ENCODE data around the gene DGKA.
"Not testable (repeated sequence)": the region's sequence is repeated elsewhere in the genome, so short reads cannot be mapped to it uniquely, and the experiment has no call there.

DGKA gene

DNA sequence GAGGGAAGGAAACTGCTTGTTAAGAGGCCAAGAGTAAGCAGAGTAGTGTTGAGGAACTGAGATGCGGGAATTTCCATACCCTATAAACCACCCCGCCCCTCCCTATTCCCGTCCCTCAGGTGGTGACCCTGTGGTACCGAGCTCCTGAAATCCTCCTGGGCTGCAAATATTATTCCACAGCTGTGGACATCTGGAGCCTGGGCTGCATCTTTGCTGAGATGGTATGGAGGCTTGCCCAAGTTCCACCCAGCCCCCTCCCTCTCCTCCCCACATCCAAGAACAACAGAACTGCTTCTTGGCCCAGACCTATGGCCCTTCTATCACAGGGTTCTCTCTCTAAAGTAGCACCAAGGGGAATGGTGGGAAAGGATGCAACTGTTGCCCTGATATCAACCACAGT lies 38.4 kb downstream of the DGKA start:
- DNase-seq (ENCODE audit: insufficient read length, low spot score) (no peak), FAIRE-seq (no peak)
- TF ChIP-seq POLR2A (IDR thresholded peaks at IDR 0.05; ENCODE audit: low read depth, low read length): no peak

DNA sequence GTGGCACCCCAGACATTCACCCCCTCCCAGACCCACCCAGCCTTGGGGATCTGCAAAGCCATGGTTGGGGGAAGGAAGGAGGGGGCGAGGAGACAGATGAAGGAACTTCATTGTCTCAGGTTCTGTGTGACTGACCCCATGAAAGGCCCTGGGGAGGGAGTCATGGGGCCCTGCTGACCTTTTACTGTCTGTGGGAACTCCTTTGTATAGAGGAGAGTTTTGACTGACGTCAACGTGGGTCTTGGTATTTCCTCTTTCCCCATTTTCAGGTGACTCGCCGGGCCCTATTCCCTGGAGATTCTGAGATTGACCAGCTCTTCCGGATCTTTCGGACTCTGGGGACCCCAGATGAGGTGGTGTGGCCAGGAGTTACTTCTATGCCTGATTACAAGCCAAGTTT lies 39.8 kb downstream of the DGKA start:
- no peak for DNase-seq (ENCODE audit: insufficient read length, low spot score)
- no peak for FAIRE-seq
- TF ChIP-seq POLR2A (IDR thresholded peaks at IDR 0.05; ENCODE audit: low read depth, low read length): no peak

DNA sequence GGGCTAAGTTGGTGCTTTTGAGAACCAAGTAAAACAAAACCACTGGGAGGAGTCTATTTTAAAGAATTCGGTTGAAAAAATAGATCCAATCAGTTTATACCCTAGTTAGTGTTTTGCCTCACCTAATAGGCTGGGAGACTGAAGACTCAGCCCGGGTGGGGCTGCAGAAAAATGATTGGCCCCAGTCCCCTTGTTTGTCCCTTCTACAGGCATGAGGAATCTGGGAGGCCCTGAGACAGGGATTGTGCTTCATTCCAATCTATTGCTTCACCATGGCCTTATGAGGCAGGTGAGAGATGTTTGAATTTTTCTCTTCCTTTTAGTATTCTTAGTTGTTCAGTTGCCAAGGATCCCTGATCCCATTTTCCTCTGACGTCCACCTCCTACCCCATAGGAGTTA lies 41.1 kb downstream of the DGKA start:
- DNase-seq (ENCODE audit: insufficient read length, low spot score): peak; percentile 53
- peak; percentile 38 for FAIRE-seq
- TF ChIP-seq POLR2A (IDR thresholded peaks at IDR 0.05; ENCODE audit: low read depth, low read length): no peak

DNA sequence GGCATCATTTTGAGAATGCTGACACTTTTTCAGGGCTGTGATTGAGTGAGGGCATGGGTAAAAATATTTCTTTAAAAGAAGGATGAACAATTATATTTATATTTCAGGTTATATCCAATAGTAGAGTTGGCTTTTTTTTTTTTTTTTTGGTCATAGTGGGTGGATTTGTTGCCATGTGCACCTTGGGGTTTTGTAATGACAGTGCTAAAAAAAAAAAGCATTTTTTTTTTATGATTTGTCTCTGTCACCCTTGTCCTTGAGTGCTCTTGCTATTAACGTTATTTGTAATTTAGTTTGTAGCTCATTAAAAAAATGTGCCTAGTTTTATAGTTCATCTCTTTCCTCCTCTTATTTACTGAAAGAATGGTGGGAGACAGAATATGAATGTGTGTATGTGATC lies 41.5 kb downstream of the DGKA start:
- DNase-seq (ENCODE audit: insufficient read length, low spot score) (no peak), FAIRE-seq (no peak)
- no peak for TF ChIP-seq POLR2A (IDR thresholded peaks at IDR 0.05; ENCODE audit: low read depth, low read length)

DNA sequence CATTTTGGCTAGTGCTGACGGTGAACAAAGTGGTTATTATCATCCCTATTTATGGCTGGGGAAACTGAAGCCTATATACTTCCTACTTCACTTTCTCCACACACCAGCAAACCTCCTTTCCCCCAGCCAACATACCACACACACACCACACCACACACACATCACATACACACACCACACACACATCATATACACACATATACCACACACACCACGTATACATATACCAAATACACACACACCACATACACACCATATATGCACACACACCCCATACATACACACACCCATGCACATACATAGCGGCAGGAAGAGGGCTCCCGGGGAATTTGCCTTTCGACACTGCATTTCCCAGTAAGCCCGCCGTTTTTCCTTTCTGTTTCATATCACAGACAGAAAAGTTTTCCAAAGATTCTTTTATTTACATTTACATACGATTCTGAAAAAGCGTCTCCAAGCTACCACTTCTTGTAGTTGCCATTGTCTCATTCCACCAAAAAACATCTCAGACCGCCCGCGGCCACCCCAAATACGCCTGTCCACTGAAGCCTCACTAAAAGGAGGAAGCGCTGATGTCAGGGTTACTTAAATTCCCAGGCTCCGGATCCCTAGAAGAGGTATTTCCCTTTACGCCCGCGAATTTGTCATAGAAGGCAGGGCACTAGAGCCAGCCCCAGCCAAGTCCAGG lies 42.1 kb downstream of the DGKA start:
- no peak for TF ChIP-seq POLR2A (IDR thresholded peaks at IDR 0.05; ENCODE audit: low read depth, low read length)
- peak; percentile 33 for FAIRE-seq
- DNase-seq (ENCODE audit: insufficient read length, low spot score): no peak

DNA sequence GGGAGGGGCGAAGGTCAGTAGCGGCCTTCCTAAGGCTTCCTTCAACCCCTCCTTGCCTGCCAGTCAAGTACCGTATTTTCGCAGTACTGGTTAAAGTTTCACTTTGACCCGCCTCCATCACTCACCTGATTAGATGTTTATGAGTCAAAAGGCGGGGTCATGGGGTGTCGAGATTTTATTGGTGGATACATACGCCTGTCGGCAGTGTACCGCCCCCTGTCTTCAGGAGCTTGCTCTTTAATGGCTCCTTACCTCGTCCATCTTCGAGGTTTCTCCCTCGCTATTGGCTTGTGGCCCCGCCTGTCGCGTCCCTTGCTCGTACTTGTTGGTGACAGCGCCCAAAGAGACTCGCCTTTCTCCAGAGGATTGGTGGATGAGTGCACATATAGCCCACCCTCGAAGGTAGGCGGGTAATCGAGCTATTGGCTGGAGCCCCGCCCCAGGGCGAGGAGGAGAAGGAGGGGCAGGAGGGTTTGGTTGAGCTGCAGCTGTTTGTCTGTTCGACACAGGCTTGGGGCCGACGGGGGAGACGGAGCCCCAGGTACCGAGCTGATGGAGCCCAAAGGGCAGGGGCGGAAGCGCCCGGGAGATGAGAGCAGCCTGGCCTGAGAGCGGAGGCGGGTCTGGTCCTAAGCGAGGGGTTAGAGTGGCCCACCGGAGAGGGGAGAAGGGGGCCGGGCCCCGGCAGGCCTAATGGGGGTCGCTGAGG lies 42.8 kb downstream of the DGKA start, which contains the start of gene RAB5B:
TSS of gene RAB5B (plus strand) at position 480 of the 709 bp plus-strand sequence. CDS start 12,883 bp downstream, outside the sequence.
- TF ChIP-seq POLR2A (IDR thresholded peaks at IDR 0.05; ENCODE audit: low read depth, low read length): peak; percentile 67
- peak; percentile 96 for FAIRE-seq
- DNase-seq (ENCODE audit: insufficient read length, low spot score): peak; percentile 84

DNA sequence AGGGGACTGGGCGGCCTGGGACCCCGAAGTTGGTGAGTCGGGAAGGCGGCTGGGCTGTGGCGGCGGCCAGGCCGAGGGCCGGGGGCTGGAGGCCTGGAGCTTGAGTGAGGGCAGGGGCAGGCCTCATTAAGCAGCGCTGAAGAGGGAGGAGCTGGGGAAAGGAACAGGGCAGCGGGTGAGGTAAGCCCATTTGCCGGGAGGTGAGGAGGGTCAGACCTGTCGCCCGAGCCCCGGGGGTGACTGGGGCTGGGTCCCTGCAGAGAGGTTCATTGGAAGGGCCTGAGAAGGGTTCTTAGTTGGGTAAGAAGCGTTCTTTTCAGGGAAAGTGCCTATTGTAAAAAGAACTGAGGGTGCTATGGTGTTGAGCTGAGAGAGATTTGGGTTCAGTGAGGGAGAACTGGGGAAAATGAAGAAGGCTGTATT lies 43.4 kb downstream of the DGKA start:
- no peak for TF ChIP-seq POLR2A (IDR thresholded peaks at IDR 0.05; ENCODE audit: low read depth, low read length)
- DNase-seq (ENCODE audit: insufficient read length, low spot score): peak; percentile 42
- no peak for FAIRE-seq

DNA sequence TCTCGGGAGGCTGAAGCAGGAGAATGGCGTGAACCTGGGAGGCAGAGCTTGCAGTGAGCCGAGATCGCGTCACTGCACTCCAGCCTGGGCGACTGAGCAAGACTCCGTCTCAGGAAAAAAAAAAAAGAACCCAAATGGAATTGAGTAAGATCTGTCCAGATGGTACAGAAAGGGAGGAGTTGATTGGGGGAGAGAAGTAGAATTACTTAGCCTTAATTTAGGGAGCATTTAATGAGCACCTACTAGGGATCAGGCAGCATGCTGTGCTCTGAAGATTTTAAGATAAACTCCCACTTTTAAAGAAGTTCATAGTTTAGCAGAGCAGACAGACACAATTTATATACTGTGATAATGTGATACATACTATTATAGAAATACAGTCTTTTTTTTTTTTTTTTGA lies 47.4 kb downstream of the DGKA start:
- DNase-seq (ENCODE audit: insufficient read length, low spot score): no peak
- no peak for TF ChIP-seq POLR2A (IDR thresholded peaks at IDR 0.05; ENCODE audit: low read depth, low read length)
- FAIRE-seq: no peak

DNA sequence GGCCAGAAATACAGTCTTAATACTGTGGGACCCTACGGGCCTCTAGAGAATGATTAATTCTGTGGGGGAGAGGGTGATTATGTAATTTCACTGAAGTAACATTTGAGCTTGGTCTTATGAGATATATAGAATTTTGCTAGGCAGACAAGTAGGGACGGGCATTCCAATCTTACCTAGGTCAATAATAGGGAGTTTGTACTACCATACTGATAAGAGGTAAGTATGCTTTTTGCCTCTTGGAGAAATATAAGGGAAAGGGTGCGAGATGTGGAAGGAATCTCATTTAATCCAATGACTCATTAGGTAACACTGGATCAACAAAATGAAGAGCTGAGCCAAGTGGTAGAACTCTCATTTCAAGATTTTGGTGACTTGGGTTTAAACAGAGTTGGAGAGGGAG lies 48.1 kb downstream of the DGKA start:
- DNase-seq (ENCODE audit: insufficient read length, low spot score): no peak
- TF ChIP-seq POLR2A (IDR thresholded peaks at IDR 0.05; ENCODE audit: low read depth, low read length): no peak
- no peak for FAIRE-seq

DNA sequence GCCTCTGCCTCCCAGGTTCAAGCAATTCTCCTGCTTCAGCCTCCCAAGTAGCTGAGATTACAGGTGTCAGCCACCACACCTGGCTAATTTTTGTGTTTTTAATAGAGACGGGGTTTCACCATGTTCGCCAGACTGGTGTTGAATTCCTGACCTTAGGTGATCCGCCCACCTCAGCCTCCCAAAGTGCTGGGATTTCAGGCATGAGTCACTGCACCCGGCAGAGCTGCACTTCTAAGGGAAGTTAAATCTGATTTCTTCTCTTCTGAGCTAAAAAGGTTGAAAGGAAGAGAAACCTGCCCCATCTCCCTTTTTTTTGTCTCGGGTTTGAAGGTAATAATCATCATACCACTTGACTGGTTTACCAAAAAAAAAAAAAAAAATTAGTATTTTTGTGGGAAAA lies 50.9 kb downstream of the DGKA start:
- not testable (repeated sequence) for FAIRE-seq; DNase-seq (ENCODE audit: insufficient read length, low spot score)

DNA sequence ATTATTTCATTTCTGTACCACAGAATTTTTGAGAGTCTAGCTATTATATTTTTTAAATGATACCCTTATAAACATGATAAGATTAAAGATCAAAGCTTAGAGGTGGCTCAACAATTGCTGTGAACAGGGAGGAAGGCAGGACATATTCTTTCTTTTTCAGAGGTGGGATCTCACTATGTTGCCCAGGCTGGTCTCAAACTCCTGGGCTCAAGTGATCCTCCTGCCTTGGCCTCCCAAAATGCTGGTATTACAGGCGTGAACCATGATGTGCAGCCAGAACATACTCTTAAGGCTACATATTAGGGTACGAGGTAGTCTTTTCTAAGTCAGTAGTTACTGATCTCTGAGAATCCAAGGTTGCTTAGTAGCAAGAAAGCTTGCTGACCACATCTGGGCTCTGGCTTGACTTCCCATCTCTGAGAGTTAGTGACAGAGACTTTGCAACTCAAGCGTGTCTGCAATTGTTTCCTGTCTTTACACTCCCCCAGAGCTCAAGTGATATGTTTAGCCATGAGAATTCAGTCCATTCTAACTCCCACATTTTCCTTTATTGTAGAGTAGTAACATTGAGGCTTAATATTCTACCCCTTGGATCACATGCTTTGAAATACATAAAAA lies 51.5 kb downstream of the DGKA start:
- no peak for TF ChIP-seq POLR2A (IDR thresholded peaks at IDR 0.05; ENCODE audit: low read depth, low read length)
- no peak for DNase-seq (ENCODE audit: insufficient read length, low spot score)
- no peak for FAIRE-seq

DNA sequence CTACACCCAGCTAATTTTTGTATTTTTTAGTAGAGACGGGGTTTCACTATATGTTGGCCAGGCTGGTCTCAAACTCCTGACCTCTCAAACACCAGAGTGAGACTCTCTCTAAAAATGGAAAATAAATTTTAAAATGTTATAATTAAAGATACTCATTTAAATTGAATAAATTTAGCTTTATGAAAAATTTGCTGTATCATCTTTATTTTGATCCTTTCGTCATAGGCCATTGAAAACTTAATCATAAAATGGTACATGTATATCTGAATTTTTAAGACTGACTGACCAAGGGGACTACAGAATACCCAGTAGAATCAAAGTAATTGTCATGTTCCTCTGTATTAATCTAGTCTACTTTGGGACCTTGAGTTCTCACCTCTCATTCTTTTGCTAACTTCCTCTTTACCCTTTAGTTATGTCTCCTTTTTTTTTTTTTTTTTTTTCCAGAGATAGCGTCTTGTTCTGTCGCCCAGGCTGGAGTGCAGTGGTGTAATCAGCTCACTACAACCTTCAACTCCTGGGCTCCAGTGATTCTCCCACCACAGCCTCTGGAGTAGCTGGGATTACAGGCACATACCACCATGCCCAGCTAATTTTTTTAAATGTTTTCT lies 52.4 kb downstream of the DGKA start:
- TF ChIP-seq POLR2A (IDR thresholded peaks at IDR 0.05; ENCODE audit: low read depth, low read length): no peak
- no peak for DNase-seq (ENCODE audit: insufficient read length, low spot score)
- FAIRE-seq: no peak

DNA sequence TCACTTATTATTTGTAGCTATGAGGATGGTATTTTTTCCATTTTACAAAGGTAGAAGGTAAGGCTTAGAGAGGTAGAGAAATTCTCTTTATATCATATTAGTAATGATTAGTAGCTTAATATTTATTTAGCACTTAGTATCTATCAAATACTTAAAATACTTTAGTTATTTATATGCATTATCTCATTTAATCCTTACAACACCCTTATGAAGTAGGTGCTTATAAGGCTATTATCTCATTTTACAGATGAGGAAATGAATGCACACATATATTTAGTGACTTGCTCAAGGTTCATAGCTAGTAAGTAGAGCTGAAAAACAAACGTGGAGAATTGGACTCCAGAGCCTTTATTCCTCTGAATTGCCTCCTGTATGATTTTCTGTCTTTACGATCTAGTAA lies 53.9 kb downstream of the DGKA start:
- TF ChIP-seq POLR2A (IDR thresholded peaks at IDR 0.05; ENCODE audit: low read depth, low read length): no peak
- FAIRE-seq: no peak

DNA sequence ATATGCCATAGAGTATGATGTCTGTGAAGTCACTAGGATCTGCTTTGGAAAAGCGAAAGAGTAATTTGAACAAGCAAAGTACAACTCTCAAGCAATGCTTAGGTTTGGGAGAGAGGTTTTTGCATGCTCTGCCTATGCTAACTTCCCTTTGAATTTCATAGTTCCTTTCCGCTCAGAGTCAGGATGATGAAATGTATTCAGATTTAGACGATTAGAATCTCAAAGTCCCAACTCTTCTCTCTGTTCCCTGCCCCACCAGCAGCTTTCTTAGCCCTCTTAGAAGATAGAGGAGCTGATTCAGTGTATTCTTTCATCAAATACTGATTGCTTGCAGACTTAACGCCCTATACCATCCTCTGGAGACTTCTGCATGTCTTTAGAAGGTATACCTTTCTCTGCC lies 54.4 kb downstream of the DGKA start:
- no peak for TF ChIP-seq POLR2A (IDR thresholded peaks at IDR 0.05; ENCODE audit: low read depth, low read length)
- DNase-seq (ENCODE audit: insufficient read length, low spot score): no peak
- FAIRE-seq: no peak

More for the DNA sequence above, 53.9 kb downstream of the DGKA start:
- DNase-seq (ENCODE audit: insufficient read length, low spot score): no peak

DNA sequence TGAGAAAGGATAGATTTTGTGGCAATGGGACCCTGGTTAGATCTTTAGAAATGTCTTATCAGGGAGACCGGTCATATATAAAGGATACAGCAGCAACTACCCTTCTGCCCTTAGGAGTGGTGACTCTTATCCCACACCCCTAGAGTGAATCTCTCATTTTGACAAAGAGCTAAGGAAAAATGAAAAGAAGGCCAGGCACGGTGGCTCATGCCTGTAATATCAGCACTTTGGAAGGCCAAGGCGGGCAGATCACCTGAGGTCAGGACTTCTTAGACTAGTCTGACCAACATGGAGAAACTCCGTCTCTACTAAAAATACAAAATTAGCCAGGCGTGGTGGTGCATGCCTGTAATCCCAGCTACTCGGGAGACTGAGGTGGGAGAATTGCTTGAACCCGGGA lies 55.0 kb downstream of the DGKA start:
- not testable (repeated sequence) for FAIRE-seq; DNase-seq (ENCODE audit: insufficient read length, low spot score)
